NOMO-1 treated with dmso at 0.1 percent for 144 hours (cell line): ENCODE data around the gene LRP6.
"Not testable (repeated sequence)": the region's sequence is repeated elsewhere in the genome, so short reads cannot be mapped to it uniquely, and the experiment has no call there.

Experiments
- DNase-seq: peaks from one replicate; lab custom pipeline; 2025; ENCODE audit not compliant: unreplicated experiment; lab: John Stamatoyannopoulos, UW

Gene LRP6

DNA sequence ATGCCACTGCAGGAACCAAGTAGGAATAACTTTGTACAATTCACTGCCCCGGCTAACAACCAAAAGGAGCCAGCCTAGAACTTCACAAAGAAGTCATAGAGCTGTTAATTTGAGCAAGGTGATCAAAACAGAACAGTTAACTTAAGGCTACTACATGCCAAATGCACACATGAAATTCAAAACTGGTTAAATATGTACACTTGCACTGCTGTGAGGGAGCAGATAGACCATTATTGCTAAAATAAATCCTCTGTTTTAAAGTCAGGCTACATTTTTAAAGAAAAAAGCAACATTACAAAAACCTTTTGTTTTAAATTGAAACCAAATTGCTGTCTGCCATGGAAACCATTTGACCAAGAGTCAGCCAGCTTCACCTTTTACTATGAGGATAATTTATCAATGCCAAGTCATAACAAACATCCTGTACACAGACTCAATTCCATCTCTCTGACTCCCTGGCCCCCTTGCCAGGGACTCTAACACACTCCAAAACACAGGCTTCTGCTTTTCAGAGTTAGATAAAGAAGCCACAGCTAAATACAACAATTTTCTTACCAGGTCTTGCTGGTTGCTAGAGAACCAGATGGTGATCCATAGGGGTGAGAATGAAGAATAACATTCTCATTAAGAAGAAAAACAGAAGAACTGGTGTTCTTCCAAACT lies 84.0 kb downstream of the LRP6 start:
- DNase-seq, result no peak

DNA sequence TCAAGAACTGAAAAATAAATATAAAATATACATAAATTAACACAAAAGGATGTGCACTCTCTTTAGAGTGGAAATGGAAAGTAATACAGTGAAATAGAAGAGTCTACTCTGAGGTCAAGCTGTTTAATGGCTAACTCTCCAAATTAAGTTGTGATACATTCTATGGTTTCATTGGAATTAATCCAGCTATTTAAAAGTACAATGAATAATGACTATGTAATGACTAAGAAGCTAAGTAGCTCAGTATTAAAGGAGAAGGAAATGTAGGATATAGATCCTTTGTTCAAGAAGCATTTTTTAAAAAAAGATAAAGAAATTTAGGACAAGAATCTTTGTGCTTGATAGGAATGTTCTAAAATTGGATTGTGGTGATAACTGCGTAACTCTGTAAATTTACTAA lies 85.3 kb downstream of the LRP6 start:
- no peak for DNase-seq

- no peak for DNase-seq
Measured at GRCh38 chr12:12180575-12180974, 86.3 kb downstream of the LRP6 start.

GRCh38 chr12:12180136-12180535 lies 86.7 kb downstream of the LRP6 start:
- DNase-seq, result no peak

DNA sequence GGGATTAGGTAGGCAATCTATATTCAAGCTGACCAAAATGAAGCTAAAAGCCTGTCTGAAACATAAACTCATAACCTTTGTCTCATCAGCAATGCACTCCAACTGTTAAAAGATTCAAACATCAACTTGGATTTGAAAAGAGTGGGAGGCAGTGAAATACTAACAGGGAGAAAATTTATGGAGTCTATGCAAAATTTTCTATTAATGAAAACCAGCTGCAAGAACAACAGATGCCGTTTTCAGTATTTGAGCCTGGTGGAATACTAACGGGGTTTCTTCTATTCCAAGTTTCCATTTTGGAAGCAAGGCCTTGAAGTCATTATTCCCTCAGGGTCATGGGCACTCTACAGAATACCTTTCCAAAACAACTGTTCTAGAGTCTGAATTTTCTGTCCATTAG lies 88.3 kb downstream of the LRP6 start:
- no peak for DNase-seq

GRCh38 chr12:12176402-12176801 lies 90.4 kb downstream of the LRP6 start:
- no peak for DNase-seq

- DNase-seq, result peak; percentile 8
Measured at GRCh38 chr12:12171991-12172511, 94.8 kb downstream of the LRP6 start.

DNA sequence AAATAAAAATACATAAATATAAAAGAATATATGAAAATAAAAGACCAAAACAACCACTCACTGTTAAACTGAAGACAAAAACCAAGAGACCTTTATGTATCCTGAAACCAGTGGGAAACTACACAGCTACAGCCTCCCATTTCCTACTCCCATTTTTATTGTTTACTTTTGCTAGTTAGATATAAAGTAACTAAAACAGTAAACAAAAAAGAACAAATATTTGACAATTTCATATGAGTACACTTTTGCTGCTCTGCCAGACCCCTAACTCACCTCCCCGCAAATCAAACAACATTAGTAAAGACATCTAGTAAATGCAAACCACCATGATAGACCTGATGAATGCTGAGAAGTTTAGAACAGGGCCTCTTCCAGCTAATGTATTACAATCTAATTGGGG lies 99.0 kb downstream of the LRP6 start:
- no peak for DNase-seq

GRCh38 chr12:12166751-12167150 lies 100.1 kb downstream of the LRP6 start:
- DNase-seq, result no peak

DNA sequence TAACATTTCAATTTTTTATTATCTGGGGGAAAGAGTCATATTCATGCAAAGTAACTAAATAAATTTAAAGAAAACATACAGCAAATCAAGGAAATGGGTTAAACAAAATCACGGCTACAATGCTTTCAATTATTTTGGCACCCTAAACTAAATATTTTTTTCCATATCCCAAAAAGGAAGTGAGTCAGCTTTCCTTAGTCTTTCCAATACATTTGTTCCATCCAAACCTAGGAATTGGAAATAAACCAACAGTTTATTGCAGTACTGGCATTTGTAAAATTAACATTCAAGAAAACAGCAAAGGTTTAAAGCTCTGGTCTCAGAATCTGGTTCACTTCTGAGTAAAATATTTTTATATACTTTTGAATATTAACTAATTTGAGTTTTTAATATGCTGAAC lies 106.9 kb downstream of the LRP6 start:
- no peak for DNase-seq

DNA sequence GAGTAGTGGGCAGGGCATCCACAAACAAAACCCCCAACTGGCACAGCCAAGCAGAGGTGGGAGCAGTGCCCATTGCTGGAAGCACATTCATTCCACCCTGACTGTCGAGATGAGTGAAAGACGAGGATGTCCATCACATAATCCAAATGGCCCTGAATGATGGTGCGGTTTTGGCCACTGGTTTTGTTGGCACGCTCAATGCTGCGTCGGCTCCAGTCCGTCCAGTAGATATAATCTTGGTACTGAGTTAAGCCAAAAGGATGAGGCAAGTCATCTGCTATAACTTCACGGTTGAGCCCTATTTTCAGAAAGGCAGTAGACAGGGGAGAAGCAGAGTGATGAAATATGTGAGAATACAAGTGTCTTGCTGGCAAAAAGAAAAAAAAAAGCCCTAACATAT lies 108.0 kb downstream of the LRP6 start:
- no peak for DNase-seq

DNA sequence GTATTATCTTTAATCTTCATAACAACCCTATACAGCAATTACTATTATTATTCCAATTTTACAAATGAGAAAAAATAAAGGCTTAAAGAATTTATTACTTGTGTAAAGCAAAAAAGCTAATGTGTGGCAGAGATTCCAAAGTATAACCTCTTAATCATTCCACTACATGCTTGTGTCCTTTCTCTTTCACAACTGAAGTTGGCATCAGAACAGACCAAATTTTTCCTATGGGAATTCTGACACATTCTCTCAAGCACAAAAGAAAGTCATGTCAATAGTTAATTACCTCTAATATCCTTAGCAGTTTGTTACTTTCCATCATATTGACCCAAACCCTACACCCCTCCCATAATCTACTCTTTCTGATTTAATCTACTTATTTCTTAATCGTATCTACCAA lies 109.4 kb downstream of the LRP6 start:
- DNase-seq, result no peak

- DNase-seq, result no peak
Measured at GRCh38 chr12:12156828-12157227, 110.0 kb downstream of the LRP6 start.

GRCh38 chr12:12156116-12156515 lies 110.7 kb downstream of the LRP6 start:
- no peak for DNase-seq

DNA sequence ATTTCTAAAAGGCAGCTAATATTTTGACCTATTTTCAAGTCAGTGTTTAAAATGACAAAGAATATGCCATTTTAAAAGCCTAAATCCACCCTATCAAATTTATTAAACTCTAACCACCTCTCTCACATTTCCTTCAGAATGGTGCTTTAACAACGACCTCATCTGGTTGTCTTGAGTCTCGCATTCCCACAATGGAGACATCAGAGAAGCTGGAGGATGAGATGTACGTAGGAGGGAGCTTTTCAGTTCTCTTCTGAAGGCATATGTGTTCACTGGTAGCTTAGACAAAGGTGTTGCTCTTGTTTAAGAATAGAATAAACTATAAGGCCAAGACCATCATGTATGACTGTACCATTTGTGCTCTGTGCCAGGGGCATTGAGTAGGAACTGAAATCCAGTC lies 113.2 kb downstream of the LRP6 start:
- no peak for DNase-seq

DNA sequence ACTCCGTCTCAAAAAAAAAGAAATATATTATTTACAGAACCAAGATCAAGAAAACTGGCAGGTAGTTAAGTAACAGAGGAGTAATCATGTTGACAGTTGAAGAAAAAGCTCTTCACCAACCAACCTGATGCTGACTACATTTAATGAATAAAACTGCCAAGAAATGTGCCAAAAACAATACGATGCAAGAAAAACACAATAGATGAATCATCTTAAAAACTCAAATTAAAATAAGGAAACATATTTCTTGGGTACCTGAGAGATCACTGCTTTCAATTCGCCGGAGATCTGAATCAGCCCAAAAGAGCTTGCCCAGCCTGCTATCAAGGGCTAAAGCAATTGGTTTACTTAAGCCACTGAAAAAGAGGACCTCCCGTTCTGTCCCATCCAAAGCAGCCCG lies 119.7 kb downstream of the LRP6 start:
- no peak for DNase-seq

GRCh38 chr12:12144531-12144930 lies 122.3 kb downstream of the LRP6 start:
- DNase-seq, result not testable (repeated sequence)

DNA sequence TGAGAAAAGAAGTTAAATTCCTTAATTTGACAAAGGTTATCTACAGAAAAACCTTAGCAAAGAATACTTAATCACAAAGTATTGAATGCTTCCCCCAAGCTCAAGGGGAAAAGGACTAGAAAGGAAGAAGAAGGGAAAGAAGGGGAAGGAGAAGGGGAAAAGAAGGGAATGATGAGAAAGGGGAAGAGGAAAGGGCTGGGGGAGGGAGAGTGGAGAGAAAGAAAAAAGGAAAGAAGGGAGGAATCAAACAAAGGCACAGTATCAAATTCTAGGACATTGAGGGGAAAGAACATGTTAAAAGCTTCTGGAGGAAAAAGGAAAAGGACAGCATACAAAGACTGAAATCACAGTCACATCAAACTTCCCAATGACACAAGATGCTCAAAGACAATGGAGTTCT lies 125.8 kb downstream of the LRP6 start:
- no peak for DNase-seq

DNA sequence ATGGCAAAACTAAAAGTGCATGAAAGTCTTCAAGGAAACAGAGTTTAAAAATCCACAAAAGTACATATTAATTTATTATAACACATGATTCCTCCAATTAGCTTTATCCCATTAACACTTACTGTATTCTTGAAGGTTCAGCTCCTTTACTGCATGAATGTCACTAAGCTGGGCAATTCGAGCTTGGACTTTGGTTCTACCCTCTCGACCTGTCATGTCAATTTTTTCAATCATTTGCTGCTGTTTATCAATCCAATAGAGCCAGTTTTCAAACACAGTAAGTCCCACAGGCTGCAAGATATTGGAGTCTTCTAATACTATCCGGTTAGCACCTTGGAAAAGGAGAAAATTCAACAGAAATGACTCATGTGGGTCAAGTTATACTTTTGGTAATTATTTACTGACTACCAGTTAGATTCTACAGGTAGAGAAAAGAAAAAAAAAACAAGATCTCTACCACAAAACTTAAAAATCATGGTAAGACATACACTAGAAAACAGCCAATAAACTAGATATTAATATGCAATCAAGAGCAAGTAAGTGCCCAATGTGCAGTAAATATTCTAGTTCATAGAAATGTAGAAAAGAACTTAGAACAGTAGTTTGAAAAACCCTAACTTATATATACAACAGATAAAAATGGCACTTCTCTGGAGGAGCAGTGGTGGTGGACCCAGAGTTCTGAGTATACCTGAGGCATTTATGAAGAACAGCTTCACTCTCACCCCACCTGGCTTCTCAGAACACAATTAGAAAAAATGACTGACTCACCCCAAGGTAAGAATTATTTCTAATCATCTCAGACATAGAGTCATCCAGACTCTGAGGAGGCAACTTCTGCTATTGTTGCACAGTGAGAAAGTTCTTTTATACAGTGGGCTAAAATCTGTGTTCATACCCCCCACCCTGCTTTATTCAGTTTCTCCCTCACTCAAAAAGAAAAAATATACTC lies 128.4 kb downstream of the LRP6 start:
- no peak for DNase-seq

- no peak for DNase-seq
Measured at GRCh38 chr12:12133785-12134184, 133.1 kb downstream of the LRP6 start.

GRCh38 chr12:12133259-12133658 lies 133.6 kb downstream of the LRP6 start:
- DNase-seq, result no peak

DNA sequence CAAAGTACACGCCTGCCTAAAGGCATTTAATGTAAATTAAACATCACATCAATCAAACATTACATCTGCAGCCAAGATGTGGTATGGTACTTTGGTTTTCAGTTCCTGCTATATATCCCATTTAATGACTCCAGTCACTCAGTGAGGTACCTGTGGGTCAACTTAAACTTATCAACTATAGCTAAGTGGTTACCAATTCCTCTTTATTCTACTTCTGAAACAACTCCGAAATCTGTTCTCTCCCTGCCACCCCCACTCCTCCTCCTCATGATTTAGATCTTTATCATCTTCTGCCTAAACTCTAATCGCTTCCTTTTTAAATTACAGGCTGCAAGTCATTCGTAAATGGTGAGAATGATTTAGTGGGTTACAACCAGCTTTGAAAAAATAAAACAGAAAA lies 138.2 kb downstream of the LRP6 start:
- no peak for DNase-seq
